CD4-positive, alpha-beta T cell treated with Interleukin-15 for 1 hour (primary cell): ENCODE measurements around the gene ADGRA1.
A peak's percentile ranks its signal among the peaks of the same experiment; 100 is the strongest.

ENCODE experiments used
- DNase-seq: peaks from one replicate; pipeline ENCODE4 v3.0.0-alpha.2; 2020

Gene ADGRA1

GRCh38 chr10:133166828-133167692 lies 79.3 kb downstream of the ADGRA1 start:
- no peak for DNase-seq

- no peak for DNase-seq
These were observed 80.2 kb downstream of the ADGRA1 start for GRCh38 chr10:133167693-133168616.

- DNase-seq = no peak
These were observed 80.9 kb downstream of the ADGRA1 start for GRCh38 chr10:133168617-133169031.

- DNase-seq = no peak
These were observed 81.6 kb downstream of the ADGRA1 start for GRCh38 chr10:133169173-133169947.

GRCh38 chr10:133170092-133170491 lies 82.4 kb downstream of the ADGRA1 start:
- no peak for DNase-seq

- DNase-seq = peak; percentile 55
These were observed 86.3 kb downstream of the ADGRA1 start for GRCh38 chr10:133173860-133174640.

- DNase-seq = no peak
These were observed 87.1 kb downstream of the ADGRA1 start for GRCh38 chr10:133174689-133175263.

GRCh38 chr10:133175624-133176023 lies 87.9 kb downstream of the ADGRA1 start:
- DNase-seq = peak; percentile 10

- DNase-seq = peak; percentile 10
These were observed 88.8 kb downstream of the ADGRA1 start for GRCh38 chr10:133176546-133176945.

GRCh38 chr10:133177380-133178157 lies 89.8 kb downstream of the ADGRA1 start:
- no peak for DNase-seq

- DNase-seq = no peak
These were observed 90.8 kb downstream of the ADGRA1 start for GRCh38 chr10:133178357-133179127.

GRCh38 chr10:133179128-133179520 lies 91.4 kb downstream of the ADGRA1 start:
- DNase-seq = no peak

- DNase-seq = no peak
These were observed 91.9 kb downstream of the ADGRA1 start for GRCh38 chr10:133179651-133180050.

- DNase-seq = no peak
These were observed 92.7 kb downstream of the ADGRA1 start for GRCh38 chr10:133180192-133180964.

GRCh38 chr10:133180965-133181639 lies 93.4 kb downstream of the ADGRA1 start:
- DNase-seq = no peak
